ENCODE measurements around the gene STAC3. TPM values are rescaled to one million over a fixed set of nuclear protein-coding genes. Genes with fewer than 3 reads are reported as not detected.

Gene STAC3
- total and polyA plus RNA-seq, 2 of the 13 experiments (the other 11 are each of a cell fraction or from before 2014, with no cell fraction given) = 0.18 to 0.22 TPM

DNA sequence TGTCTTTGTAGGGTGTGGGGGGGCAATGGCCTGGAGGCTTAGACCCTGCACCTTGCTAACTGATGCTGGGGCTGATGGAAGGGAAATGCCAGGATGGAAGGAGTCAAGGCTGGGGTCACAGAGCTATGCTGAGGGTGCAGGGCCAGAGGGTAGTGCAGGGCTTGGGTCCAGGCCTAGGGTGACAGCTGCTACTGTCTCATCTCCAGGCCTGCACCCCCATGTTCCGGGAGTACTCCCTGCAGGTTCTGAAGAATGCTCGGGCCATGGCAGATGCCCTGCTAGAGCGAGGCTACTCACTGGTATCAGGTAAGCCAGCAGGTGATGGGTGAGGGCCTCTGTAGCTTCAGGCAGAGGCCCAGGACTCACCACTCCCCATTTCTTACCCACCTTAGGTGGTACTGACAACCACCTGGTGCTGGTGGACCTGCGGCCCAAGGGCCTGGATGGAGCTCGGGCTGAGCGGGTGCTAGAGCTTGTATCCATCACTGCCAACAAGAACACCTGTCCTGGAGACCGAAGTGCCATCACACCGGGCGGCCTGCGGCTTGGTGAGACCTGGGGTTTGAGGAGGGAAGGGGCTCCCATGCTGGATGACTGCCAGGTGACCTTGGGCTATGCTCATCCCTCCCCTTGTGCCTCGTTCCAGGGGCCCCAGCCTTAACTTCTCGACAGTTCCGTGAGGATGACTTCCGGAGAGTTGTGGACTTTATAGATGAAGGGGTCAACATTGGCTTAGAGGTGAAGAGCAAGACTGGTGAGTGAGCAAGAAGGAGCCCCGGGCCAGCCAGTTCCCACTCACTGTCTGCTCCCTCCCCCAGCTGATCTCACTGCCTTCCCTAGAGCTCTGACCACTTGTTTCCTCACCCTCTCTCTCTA is 17.4 kb downstream of the STAC3 start:
- Histone ChIP-seq H3K27me3 (ENCODE audit: control insufficient read depth in 1 of 2, insufficient read depth in 2 of 2, low read length in 2 of 2) (no peaks in the 10 kb centered on the region; a peak in 1 of 5 replicates), H3K4me3 (replicated peaks in 1 of 3; ENCODE audit: insufficient read depth in 1 of 3, low read depth in 2 of 3, low read length in 3 of 3) (peak overlapping the region in 1 of 3 experiments; percentile 12; a peak in 1 of 6 replicates), H3K9me3 (ENCODE audit: low read length) (no peaks in the 10 kb centered on the region), H3K27ac (ENCODE audit: extremely low read length, insufficient read depth, low read length) (no peak overlapping the region), H3K4me2 (ENCODE audit: low read depth, low read length) (peak overlapping the region; percentile 29; the same call in 1 of the 2 replicates), H2AFZ (ENCODE audit: low read length) (no peak overlapping the region), H3K4me1 (ENCODE audit: insufficient read depth, low read length) (peaks cover 76% of the 10 kb centered on the region), H3K9ac (ENCODE audit: insufficient read depth, low read depth, low read length) (no peak overlapping the region), H4K20me1 (ENCODE audit: insufficient read depth, low read length) (peaks cover 12% of the 10 kb centered on the region; the same call in 1 of the 2 replicates), H3K79me2 (ENCODE audit: insufficient read depth, low read length) (peaks cover 33% of the 10 kb centered on the region), H3K36me3 (replicated peaks in 1 of 2; ENCODE audit: control insufficient read depth in 1 of 2, insufficient read depth in 2 of 2, low read length in 2 of 2) (peaks cover 20 to 34% of the 10 kb centered on the region in 2 experiments)
- in situ Hi-C loops (cut with HindIII; ENCODE audit: extremely low pct_ligation_motif_present, low pct_unique_long_range_greater_than_20kb) (no loop called here), intact Hi-C loops (cut with micrococcal nuclease; ENCODE audit: unreplicated experiment) (no loop called here)
- ATAC-seq (no peak), FAIRE-seq (no peak), DNase-seq (ENCODE audit: low spot score) (no peak)
- TF ChIP-seq AGO2 (optimal IDR thresholded peaks at IDR 0.05; ENCODE audit: low read depth, low read length) (peak; percentile 63), NFRKB (IDR thresholded peaks at IDR 0.05) (no peak), RBFOX2 (IDR thresholded peaks at IDR 0.05; ENCODE audit: low read depth, low read length) (peak; percentile 79), HNRNPL (IDR thresholded peaks at IDR 0.05; ENCODE audit: low read depth, low read length) (peak; percentile 63; the same call in 1 of the 2 replicates), NR2F6 (IDR thresholded peaks at IDR 0.05) (no peak), NR2F6 (CRISPR knock-in tag; IDR thresholded peaks at IDR 0.05) (no peak), GABPB1 (CRISPR knock-in tag; IDR thresholded peaks at IDR 0.05) (peak; percentile 27), HNF4A (CRISPR knock-in tag; IDR thresholded peaks at IDR 0.05) (0 out of 2 replicates have a peak, but pooled peaks have one; percentile 14), ARNT2 (CRISPR knock-in tag; IDR thresholded peaks at IDR 0.05; ENCODE audit: low read depth) (0 out of 2 replicates have a peak, but pooled peaks have one; percentile 35)
- TF ChIP-seq, protein P1, sequence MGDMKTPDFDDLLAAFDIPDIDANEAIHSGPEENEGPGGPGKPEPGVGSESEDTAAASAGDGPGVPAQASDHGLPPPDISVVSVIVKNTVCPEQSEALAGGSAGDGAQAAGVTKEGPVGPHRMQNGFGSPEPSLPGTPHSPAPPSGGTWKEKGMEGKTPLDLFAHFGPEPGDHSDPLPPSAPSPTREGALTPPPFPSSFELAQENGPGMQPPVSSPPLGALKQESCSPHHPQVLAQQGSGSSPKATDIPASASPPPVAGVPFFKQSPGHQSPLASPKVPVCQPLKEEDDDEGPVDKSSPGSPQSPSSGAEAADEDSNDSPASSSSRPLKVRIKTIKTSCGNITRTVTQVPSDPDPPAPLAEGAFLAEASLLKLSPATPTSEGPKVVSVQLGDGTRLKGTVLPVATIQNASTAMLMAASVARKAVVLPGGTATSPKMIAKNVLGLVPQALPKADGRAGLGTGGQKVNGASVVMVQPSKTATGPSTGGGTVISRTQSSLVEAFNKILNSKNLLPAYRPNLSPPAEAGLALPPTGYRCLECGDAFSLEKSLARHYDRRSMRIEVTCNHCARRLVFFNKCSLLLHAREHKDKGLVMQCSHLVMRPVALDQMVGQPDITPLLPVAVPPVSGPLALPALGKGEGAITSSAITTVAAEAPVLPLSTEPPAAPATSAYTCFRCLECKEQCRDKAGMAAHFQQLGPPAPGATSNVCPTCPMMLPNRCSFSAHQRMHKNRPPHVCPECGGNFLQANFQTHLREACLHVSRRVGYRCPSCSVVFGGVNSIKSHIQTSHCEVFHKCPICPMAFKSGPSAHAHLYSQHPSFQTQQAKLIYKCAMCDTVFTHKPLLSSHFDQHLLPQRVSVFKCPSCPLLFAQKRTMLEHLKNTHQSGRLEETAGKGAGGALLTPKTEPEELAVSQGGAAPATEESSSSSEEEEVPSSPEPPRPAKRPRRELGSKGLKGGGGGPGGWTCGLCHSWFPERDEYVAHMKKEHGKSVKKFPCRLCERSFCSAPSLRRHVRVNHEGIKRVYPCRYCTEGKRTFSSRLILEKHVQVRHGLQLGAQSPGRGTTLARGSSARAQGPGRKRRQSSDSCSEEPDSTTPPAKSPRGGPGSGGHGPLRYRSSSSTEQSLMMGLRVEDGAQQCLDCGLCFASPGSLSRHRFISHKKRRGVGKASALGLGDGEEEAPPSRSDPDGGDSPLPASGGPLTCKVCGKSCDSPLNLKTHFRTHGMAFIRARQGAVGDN (CRISPR knock-in tag; IDR thresholded peaks at IDR 0.05) = peak; percentile 56
- TF ChIP-seq, protein P2, sequence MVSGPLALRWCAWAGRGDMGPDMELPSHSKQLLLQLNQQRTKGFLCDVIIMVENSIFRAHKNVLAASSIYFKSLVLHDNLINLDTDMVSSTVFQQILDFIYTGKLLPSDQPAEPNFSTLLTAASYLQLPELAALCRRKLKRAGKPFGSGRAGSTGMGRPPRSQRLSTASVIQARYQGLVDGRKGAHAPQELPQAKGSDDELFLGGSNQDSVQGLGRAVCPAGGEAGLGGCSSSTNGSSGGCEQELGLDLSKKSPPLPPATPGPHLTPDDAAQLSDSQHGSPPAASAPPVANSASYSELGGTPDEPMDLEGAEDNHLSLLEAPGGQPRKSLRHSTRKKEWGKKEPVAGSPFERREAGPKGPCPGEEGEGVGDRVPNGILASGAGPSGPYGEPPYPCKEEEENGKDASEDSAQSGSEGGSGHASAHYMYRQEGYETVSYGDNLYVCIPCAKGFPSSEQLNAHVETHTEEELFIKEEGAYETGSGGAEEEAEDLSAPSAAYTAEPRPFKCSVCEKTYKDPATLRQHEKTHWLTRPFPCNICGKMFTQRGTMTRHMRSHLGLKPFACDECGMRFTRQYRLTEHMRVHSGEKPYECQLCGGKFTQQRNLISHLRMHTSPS (CRISPR knock-in tag; IDR thresholded peaks at IDR 0.05; ENCODE audit: low read depth) = no peak
- ChIA-PET CTCF (ENCODE audit: low intra/inter-chr PET ratio, low total read pairs) (no interaction called here), POLR2A (interaction anchor here (0.8 to 1.4 kb wide), 2 partner anchors 17 to 20 kb away, joined by 3 read pairs; no protein-coding TSS in a partner anchor)
- BruUV-seq (replicated peaks) = no TSS peak
- WGBS (ENCODE audit: low lambda C conversion rate) = 77% methylated on average over 3 of the region's 15 CpGs
